Measurements from ENCODE around the gene ELOVL4.

Gene ELOVL4

GRCh38 chr6:79911992-79912391, 35.4 kb downstream of the ELOVL4 start:
- no peaks in the 10 kb centered on the region for H3K79me2 ChIP-seq (ENCODE audit: insufficient read depth, low read length)
- no peaks in the 10 kb centered on the region for H3F3A ChIP-seq (ENCODE audit: insufficient read depth)
- H2AFZ ChIP-seq (ENCODE audit: low read depth, low read length, severe bottlenecking): no peak overlapping the region
- H3K36me3 ChIP-seq (ENCODE audit: low read length): no peaks in the 10 kb centered on the region
- no peaks in the 10 kb centered on the region for H3K9me3 ChIP-seq (ENCODE audit: insufficient read depth, low read length)
- no peaks in the 10 kb centered on the region for H3K9me2 ChIP-seq (replicated peaks; ENCODE audit: insufficient read depth, low read length)
- no peaks in the 10 kb centered on the region for H4K20me1 ChIP-seq (ENCODE audit: low read depth, low read length)
- H3K4me2 ChIP-seq (ENCODE audit: low read depth, low read length, poor library complexity, severe bottlenecking): no peak overlapping the region
- H3K27ac ChIP-seq (ENCODE audit: low read depth, low read length): no peak overlapping the region
- H3K9ac ChIP-seq (ENCODE audit: low read length): no peak overlapping the region
- no peak for TF ChIP-seq CTCF (IDR thresholded peaks at IDR 0.05; ENCODE audit: insufficient read depth, low read length, poor library complexity, severe bottlenecking)
- TF ChIP-seq EZH2phosphoT487 (conservative IDR thresholded peaks at IDR 0.05; ENCODE audit: low read length): no peak
- no peak overlapping the region for H3K4me3 ChIP-seq (ENCODE audit: insufficient read depth, low read length, poor library complexity, severe bottlenecking)
- H3K27me3 ChIP-seq (ENCODE audit: low read length): no peaks in the 10 kb centered on the region

- no peaks in the 10 kb centered on the region for H3K9me3 ChIP-seq (ENCODE audit: insufficient read depth, low read length)
- no peaks in the 10 kb centered on the region for H3K36me3 ChIP-seq (ENCODE audit: low read length)
- H4K20me1 ChIP-seq (ENCODE audit: low read depth, low read length): no peaks in the 10 kb centered on the region
- no peak overlapping the region for H3K4me3 ChIP-seq (ENCODE audit: insufficient read depth, low read length, poor library complexity, severe bottlenecking)
- no peak overlapping the region for H3K4me2 ChIP-seq (ENCODE audit: low read depth, low read length, poor library complexity, severe bottlenecking)
- no peaks in the 10 kb centered on the region for H3K79me2 ChIP-seq (ENCODE audit: insufficient read depth, low read length)
- TF ChIP-seq CTCF (IDR thresholded peaks at IDR 0.05; ENCODE audit: insufficient read depth, low read length, poor library complexity, severe bottlenecking): no peak
- TF ChIP-seq EZH2phosphoT487 (conservative IDR thresholded peaks at IDR 0.05; ENCODE audit: low read length): no peak
- H3K27ac ChIP-seq (ENCODE audit: low read depth, low read length): no peak overlapping the region
- no peaks in the 10 kb centered on the region for H3K27me3 ChIP-seq (ENCODE audit: low read length)
- H3K9ac ChIP-seq (ENCODE audit: low read length): no peak overlapping the region
- no peaks in the 10 kb centered on the region for H3F3A ChIP-seq (ENCODE audit: insufficient read depth)
- no peaks in the 10 kb centered on the region for H3K9me2 ChIP-seq (replicated peaks; ENCODE audit: insufficient read depth, low read length)
- no peak overlapping the region for H2AFZ ChIP-seq (ENCODE audit: low read depth, low read length, severe bottlenecking)
Observed at GRCh38 chr6:79909517-79909916, 37.8 kb downstream of the ELOVL4 start.

GRCh38 chr6:79902046-79902445, 45.3 kb downstream of the ELOVL4 start:
- Histone ChIP-seq H3K79me2 (ENCODE audit: insufficient read depth, low read length) (no peaks in the 10 kb centered on the region), H3K27ac (ENCODE audit: low read depth, low read length) (no peak overlapping the region), H3K4me2 (ENCODE audit: low read depth, low read length, poor library complexity, severe bottlenecking) (no peak overlapping the region), H4K20me1 (ENCODE audit: low read depth, low read length) (no peaks in the 10 kb centered on the region), H3K9me3 (ENCODE audit: insufficient read depth, low read length) (no peaks in the 10 kb centered on the region), H3K9me2 (replicated peaks; ENCODE audit: insufficient read depth, low read length) (no peaks in the 10 kb centered on the region), H3K9ac (ENCODE audit: low read length) (no peak overlapping the region), H2AFZ (ENCODE audit: low read depth, low read length, severe bottlenecking) (no peak overlapping the region), H3K27me3 (ENCODE audit: low read length) (no peaks in the 10 kb centered on the region), H3K36me3 (ENCODE audit: low read length) (no peaks in the 10 kb centered on the region), H3F3A (ENCODE audit: insufficient read depth) (no peaks in the 10 kb centered on the region), H3K4me3 (ENCODE audit: insufficient read depth, low read length, poor library complexity, severe bottlenecking) (no peak overlapping the region)
- TF ChIP-seq CTCF (IDR thresholded peaks at IDR 0.05; ENCODE audit: insufficient read depth, low read length, poor library complexity, severe bottlenecking): no peak
- no peak for TF ChIP-seq EZH2phosphoT487 (conservative IDR thresholded peaks at IDR 0.05; ENCODE audit: low read length)

All from SU-DHL-6 (cell line).